Fibroblast of pulmonary artery (primary cell): Measurements from ENCODE around the gene RAP1GAP.

Source experiments
- DNase-seq: peaks from one replicate; pipeline ENCODE4 v3.0.0-alpha.2; 2010; ENCODE audit warnings: low read depth
- H3K4me3 ChIP-seq: replicated peaks from 2 replicates; pipeline ENCODE4 v1.5.1; 2011; ENCODE audit warnings: low read depth, mild to moderate bottlenecking, control low read depth, low read length, moderate library complexity
- TF ChIP-seq, protein P1 (sequence below): IDR thresholded peaks from 2 replicates; pipeline ENCODE4 v1.5.1; 2011; ENCODE audit warnings: mild to moderate bottlenecking, control low read depth, low read length, inconsistent platforms; ENCODE audit errors: missing control alignments

The RAP1GAP gene

DNA sequence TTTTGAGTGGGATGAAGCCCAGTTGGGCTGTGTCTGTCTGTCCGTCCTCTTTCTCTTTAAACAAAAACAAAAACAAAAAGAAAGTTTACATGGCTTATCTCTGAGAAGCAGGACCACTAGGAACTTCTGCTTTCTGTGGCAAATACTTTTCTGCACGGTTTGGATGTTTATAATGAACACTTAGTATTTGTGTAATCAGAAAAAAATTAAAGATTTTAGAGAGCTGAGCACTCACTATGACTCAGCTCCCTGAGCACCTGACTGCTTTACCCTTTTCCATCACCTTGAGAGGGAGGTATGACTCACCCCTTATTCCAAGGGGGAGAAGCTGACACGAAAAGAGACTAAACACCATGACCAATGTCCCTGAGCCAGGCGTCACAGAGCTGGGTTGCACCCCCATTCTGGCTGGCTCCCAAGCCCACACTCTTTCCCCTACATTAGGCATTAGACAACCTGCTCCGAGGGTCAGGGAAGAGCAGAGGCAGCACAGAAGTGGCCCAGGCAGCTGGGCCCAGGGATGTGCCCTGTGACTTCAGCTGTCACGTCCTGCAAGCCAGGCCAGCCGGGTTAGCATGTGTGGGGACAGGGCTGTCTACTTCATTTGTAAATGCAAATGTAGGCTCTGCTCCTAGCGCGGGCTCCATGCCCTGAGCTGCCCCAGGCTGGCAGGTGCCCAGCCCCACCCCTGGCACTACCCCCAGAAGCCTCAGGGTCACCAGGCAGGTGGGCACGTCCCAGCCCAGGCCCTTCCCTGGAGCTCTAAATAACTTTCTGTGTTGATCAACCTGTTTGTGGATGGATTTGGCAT lies 30.4 kb downstream of the RAP1GAP start:
- DNase-seq: no peak
- TF ChIP-seq, protein P1, sequence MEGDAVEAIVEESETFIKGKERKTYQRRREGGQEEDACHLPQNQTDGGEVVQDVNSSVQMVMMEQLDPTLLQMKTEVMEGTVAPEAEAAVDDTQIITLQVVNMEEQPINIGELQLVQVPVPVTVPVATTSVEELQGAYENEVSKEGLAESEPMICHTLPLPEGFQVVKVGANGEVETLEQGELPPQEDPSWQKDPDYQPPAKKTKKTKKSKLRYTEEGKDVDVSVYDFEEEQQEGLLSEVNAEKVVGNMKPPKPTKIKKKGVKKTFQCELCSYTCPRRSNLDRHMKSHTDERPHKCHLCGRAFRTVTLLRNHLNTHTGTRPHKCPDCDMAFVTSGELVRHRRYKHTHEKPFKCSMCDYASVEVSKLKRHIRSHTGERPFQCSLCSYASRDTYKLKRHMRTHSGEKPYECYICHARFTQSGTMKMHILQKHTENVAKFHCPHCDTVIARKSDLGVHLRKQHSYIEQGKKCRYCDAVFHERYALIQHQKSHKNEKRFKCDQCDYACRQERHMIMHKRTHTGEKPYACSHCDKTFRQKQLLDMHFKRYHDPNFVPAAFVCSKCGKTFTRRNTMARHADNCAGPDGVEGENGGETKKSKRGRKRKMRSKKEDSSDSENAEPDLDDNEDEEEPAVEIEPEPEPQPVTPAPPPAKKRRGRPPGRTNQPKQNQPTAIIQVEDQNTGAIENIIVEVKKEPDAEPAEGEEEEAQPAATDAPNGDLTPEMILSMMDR: no peak
- H3K4me3 ChIP-seq: no peak overlapping the region

- no peak for DNase-seq
- H3K4me3 ChIP-seq: no peak overlapping the region
- TF ChIP-seq, protein P1: no peak
These were observed 31.6 kb downstream of the RAP1GAP start for GRCh38 chr1:21637514-21637913.

DNA sequence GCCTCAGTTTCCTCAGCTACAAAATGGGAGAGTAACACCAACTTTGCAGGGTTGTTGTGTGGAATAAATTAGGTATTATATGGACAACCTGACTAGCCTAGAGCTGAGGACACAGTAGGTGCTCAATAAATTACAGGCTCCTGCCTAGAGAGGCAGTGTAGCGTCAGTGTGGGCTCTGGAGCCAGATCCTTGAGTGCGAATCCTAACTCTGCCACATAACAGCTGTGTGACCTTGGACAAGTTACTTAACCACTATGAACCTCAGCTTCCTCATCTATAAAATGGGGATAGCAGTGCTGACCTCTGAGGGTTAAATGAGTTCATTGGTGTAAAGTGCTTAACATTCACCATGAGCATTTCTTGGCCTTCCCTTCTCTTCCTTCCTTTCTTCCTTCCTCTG lies 33.1 kb downstream of the RAP1GAP start:
- H3K4me3 ChIP-seq: no peak overlapping the region
- TF ChIP-seq, protein P1: no peak
- no peak for DNase-seq

DNA sequence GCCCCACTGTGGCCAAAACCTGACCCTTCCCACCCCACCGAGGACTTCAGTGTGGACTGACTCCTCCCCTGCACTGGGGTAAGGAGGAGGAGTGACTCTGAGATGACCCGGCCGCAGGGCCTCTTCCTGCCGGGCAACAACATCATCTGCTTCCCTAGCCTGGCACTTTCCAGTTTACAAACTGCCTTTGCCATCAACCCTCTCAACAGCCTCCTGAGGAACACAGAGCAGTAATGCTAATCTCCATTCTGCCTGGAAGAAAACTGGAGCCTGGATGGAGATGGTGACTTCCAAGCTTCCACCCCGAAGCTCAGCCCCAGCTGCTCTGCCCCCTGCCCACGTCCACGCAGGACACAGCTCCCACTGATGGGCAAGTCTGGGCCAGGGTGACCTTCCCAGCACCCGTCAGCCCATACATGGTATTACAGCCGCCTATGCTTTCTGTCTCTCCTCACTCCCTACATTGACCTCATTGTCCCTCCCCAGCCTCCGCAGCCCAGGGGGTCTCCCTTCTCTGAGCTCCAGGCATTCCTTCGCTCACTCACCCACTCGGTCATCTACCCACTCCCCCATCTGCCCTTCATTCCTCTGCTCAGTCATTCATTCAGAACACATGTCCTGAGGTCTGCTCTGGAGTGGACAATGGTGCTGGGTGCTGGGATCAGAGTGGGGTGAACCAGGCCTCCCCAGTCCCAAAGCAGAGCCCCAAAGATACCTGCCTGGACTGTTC lies 34.2 kb downstream of the RAP1GAP start:
- DNase-seq: no peak
- TF ChIP-seq, protein P1: no peak
- no peak overlapping the region for H3K4me3 ChIP-seq

DNA sequence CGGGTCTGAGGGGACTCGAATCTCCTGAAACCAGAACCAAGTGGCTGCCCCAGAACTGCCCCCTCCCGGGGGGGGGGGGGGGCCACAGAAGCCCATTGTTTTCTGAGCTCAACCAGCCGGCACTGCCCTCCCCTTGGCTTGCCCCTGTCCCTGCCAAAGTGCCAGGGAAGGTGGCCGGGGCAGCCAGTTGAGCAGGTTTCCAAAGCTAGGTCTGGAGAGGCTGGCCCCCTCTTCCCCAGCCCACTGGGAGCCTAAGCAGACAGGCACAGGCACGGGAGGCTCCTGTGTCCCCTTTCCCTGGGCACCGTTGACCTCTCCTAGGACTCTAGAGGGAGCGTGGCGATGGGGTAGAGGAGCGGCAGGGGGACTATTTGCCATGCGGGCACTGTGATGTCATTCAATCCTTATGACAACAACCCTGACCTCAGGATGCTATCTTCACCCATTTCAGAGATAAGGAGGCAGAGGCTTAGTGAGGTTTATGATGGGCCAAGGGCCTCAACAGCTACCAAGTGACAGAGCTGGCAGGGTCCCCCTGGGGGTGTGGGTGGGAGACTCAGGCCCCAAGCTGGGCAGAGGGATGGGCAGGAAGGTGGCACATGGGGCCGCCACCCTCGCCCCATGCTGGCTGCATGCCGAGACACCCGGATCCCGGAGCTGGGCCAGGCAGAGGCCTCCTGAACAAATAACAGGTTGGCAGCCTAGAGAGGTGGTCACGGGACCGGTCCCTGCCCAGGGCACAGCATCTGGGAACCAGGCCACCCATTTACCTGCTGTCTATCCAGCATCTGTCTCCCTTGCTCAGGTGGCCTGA lies 35.0 kb downstream of the RAP1GAP start:
- no peak for DNase-seq
- H3K4me3 ChIP-seq: no peak overlapping the region
- TF ChIP-seq, protein P1: no peak

GRCh38 chr1:21633141-21633755 lies 35.9 kb downstream of the RAP1GAP start:
- H3K4me3 ChIP-seq: no peak overlapping the region
- no peak for DNase-seq
- TF ChIP-seq, protein P1: no peak
